HG03571 (cell line): Measurements from ENCODE around the gene MAB21L4.

ENCODE experiments used
- ATAC-seq: cut with Tn5 transposase; IDR thresholded peaks from one replicate; pipeline ENCODE4 v1.9.1; 2021; ENCODE audit not compliant: unreplicated experiment

The MAB21L4 gene

DNA sequence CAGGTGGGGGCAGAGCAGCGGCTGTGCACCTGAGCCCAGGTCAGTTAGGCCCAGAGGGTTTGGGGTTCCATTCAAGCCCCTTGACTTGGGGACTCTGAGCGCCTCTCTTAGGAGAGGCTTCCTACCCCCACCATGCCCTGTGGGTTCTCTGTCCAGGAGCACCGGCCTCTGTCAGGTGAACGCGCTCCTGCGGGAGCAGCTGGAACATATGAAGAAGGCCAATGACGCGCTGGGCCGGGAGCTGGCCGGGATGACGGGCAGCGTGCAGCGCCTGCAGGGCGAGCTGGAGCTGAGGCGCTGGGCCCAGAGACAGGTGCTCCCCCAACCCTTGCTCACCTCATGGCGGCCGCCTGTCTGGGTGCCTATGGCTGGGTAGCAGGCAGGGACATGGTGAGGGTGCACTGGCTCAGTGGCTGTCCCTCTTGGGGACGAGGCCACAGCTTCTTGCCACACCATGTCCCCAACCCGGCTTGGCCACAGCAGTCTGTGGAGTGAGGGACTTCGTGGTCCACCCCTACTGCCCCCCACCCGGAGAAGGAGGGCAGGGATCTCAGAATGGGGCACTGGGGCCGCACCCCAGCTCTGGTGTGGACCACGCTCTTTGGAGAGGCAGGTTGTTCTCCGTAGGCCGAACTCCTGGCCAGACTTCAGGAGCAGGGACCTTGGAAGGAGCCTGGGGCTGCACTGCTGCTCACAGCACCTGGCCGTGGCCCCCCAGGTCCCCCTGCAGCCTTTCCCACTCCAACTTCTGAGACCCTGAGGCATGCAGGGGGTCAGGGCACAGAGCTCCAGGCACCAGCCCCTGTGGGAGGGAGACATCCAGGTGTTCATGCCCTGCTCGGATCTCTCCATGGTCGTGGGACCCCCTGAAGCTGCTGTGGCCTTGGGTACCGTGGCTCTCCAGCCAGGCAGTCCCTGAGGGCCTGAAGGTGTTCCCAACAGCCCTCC is 29.9 kb upstream of the MAB21L4 start:
- ATAC-seq, result no peak

DNA sequence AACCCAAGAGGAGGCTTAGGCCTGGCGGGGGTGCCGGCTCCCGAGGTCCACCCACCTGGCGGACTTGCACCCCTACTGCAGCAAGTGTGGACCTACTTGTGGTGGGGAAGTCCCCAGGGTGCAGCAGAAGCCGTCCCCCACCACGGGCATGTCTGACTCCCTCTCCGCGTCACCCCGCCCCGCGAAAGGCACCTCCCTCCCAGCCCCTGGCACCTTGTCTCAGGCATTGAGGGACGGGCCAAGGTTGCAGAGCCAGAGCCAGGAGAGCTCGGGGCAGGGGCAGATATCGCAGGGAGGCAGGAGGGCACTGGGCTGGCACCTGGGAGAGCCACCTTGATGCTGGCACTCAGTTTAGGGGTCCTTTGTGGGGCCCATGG is 29.2 kb upstream of the MAB21L4 start:
- ATAC-seq, result no peak

DNA sequence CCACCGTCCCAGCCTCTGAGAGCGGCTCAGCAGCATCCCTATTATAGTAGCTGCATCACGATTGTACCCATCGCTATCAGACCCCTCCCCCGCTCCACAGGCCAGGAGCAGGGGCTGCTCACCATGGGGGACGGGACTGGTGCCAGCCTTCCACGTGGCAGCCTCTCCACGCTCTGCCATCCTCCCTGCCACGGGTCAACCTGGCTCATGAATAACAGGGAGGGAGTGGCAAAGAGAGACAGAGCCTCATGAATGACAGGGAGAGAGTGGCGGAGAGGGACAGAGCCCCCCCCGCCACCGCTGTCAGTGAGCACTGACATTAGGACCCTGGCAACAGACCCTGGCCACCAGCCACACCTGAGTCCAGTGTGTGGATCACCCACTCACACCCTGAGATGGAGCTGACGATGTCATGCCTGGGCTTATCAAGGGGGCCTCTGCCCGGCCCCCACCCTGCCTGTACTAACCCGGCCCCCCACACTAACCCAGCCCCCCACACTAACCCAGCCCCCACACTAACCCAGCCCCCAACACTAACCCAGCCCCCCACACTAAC is 27.1 kb upstream of the MAB21L4 start:
- ATAC-seq, result no peak

DNA sequence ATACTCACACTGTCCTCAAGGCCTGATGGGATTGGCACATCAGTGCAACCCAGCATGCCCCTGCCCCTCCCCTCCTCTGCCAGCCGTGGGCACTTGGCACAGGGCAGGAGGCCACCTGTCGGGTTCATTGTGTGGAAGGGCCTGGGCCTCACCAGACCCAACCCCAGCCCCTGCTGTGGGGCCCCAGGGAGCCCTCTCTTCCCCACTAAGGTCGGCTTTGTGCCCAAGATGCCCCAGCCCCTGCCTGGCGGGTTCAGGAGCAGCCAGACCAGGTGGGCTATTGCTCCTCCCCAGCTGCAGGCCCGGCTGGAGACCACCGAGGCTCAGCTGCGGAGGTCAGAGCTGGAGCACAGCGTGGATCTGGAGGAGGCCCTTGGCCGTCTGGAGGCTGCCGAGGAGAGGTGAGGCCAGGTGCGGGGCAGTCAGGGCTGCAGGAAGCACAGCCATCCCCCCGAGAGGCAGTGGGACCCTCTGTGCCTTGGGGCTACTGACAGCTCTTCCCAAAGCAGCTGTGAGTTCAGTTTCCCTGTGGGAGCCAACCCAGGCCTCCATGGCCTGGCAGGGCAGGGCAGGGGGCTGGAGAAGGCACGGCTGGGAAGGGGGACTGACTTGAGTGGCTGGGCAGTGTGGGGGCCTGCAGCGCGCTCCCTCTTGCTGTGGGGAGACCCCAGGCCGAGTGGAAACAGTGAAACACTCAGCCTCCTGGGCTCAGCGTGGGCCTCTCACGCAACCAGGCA is 26.5 kb upstream of the MAB21L4 start:
- ATAC-seq, result no peak

DNA sequence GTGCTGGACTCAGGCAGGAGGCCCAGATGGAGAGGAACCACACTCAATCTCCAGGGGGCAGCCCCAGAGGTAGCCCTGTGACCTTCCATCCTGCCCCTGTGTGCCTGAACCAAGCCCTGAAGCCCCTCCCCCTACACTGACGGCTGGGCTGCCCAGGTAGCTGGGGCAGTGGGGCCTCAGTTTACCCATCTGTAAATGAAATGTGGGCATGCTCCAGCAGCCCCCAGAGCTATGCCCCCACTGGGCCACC is 26.0 kb upstream of the MAB21L4 start:
- no peak for ATAC-seq

DNA sequence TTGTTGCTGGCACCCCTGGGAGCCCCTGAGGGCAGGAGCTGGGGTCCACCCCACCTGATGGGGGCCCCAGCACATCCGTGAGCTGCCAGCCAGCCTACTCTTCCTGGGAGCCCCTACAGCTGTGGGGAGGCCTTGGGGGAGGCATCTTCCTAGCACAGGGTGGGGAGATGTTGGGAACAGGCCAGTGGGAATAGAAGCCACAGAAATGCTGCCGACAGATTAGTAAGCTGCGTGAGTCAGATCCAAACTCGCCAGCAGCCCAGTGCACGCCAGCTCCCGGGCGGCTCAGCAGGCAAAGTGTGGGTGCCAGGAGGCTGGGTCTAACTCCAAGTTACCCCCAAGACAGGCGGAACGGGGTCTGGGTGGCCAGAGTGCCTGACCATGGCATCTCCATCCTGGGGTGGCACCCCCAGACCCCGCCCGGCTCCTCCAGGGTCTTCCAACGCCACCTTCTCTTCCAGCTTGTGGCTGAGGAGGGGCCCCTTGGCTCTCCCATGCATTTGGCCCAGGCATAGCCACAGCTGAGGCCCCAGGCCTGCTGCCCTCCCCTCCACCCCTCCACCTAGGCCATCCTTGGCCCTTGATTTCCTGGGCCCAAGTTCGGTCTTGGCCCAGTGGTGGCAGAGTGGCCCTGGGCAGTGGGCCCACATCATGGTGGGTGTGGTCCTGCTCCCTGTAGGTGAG is 25.5 kb upstream of the MAB21L4 start:
- ATAC-seq, result no peak

DNA sequence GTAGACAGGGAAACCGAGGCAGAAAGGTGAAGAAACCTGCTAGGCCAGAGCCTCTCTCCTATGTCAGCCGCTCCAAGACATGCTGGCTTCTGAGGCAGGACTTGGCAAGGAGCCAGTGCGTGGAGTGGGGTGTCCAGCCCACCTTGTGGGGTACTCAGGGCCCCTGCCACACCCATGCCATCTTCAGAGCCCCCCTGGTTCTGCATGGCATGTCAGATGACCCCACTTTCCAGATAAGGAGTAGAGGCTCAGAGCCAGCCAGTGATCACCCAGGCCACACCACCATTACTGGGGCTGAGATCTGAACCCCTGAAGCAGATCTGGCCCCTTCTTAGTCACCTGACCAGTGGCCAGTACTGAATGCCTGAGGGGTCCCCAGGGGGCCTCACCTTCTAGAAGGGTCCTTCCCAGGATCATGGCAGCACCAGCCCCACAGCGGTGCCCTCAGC is 24.9 kb upstream of the MAB21L4 start:
- no peak for ATAC-seq

DNA sequence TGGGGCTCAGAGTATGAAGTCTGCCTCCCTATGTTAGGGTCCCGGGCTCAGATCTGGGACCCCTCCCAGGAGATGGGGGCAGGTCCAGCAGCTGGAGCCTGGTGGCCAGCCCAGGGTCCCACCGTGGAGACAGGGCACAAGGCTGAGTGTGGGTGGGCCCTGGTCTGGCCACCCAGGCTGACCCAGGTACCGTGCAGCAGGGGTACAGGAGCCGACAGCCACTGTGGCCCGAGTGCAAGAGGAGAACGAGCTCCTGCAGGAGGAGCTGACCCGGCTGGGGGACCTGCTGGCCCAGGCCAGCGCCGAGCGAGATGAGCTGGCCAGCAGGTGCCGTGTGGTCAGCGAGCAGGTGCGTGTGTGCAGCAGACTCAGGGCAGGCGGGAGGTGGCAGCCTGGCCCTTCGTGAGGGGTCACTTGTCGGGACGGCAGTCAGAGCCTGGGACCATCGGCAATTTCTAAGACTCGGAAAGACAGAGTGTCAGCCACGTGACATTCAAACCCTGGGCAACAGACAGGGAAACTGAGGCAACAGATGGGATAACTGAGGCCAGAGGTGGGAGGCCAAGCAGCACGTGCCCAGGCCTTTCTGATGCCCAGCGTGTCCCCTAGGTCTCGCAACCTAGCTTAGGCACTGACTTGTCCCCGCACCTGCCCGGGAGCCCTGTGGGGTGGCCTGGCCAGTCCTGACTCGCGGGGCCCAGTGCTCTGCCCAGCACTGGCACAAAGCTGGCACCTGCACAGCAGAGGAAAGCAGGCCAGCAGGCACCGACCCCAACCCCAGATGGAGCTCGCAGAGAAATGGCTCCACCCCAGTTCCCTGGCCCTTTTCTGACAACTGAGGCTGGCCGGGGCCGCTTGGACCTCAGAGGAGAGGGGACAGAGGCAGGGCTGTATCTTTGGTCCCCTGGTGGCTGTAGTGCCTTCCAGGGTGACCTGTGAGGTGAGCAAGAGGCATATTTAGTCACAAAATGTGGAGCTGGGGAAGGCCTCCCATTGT is 24.1 kb upstream of the MAB21L4 start:
- ATAC-seq, result no peak

DNA sequence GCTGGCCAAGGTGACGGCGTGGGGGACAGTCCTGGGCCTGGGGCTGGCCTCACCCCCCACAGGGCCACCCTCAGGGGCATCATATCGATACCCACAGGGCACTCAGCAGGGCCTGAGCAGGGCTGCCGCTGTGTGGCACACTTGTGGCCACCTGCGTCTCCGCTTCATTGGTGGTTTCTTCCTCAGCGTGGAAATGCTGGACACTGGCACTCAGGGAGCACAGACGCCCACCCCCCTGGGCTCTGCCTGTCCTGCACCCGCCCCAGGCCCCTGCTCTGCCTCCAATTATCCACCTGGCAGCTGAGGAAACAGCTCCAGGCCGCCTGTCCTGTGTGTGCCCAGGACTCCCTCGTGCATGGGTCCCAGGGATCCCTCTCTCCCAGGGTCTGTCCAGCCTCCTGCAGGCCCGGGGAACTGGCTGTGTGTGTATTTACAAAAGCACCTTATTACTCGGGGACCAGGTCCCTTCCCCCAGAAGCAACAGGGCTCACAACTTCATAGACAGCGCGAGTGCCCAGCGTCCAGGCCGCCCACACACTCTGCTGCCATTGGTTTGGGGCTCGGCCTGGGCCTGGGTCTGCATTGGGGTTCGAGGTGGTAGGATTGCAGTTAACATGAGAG is 23.3 kb upstream of the MAB21L4 start:
- ATAC-seq, result no peak

DNA sequence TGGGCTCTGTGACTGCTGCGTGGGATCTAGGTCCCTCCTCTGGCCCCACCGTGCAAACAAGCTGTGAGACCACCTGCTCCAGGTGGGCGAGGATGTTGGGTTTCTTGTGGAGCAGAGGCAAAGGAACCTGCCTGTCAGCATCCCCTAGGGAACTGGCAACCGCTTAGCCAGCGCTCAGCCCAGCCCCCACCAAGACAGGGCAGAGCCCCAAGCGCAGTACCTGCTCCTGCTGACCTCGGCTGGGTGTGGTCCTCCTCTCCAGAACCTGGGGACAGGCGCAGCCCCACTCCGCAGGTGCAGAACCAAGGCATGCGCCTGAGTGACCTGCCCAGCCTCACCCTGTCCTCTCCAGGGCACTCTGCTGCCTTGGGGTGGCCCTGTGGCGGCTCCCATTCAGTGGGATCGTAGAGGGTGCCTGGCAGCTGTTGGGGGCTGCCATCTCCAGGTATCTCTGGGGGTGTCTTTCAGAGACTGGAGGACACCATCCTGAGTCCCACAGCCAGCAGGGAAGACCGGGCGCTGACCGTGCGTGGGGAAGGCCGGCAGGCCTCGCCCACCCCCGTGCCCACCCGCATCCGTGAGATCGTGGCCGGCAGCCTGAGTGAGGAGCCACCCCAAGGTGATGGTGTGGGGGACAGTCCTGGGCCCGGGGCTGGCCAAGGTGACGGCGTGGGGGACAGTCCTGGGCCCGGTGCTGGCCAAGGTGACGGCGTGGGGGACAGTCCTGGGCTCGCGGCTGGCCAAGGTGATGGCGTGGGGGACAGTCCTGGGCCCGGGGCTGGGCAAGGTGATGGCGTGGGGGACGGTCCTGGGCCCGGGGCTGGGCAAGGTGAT is 22.5 kb upstream of the MAB21L4 start:
- ATAC-seq, result no peak

DNA sequence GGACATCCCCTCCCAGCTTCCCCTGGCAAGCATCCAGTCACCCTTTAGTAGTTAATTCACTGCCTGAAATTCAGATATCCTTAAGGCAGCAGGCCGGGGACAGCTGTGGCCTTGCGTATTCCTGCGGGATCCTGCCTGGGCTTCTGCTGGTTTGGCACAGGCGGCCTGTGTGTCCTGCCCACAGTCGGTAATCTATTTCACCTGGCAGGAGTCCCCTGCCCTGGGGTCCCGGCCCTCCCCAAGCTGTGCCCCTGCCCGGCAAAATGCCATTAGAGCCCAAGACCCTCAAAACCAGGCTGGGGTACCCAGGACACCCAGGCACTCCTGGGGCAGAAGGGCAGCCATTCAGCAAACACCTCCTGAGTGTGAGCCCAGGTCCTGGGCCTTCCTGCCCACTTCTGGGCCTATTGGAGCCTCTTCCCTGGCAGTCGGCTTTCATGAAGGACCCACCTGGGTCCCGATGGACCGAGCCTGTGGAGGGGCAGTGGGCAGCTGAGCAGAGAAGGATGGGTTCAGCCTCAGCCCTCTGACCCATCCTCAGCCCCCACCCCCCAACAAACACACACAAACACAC is 21.8 kb upstream of the MAB21L4 start:
- ATAC-seq, result no peak

DNA sequence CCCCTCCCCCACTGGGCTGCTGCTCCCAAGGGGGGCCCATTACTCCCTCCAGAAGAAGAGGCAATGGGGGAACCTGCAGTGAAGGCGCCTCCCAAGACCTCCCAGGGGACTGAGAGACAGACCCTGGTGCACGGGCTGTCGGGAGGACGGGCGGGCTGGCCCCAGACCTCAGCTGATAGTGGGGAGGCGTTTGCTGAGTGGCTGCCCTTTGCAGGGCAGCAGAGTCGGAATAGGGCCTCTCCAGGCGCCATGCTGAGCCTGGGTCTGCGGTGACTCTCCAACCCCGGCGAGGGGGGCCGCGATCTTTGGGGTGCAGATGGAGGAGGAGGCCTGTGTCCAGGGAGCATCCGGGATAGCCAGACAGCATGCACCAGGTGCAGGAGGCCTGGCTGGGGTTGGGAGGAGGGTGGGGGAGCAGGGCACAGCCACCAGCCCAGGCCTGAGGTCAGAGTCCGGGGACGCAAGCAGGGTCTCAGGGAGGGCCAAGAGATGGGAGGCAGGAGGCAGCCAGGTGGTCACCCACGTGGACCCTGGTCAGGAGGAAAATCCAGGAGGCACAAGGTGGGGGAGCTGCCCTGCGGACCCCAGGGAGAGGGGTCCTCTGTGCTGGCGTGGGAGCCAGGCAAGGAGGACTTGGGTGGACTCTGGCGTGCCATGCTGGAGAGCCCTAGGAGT is 21.2 kb upstream of the MAB21L4 start:
- ATAC-seq, result no peak

DNA sequence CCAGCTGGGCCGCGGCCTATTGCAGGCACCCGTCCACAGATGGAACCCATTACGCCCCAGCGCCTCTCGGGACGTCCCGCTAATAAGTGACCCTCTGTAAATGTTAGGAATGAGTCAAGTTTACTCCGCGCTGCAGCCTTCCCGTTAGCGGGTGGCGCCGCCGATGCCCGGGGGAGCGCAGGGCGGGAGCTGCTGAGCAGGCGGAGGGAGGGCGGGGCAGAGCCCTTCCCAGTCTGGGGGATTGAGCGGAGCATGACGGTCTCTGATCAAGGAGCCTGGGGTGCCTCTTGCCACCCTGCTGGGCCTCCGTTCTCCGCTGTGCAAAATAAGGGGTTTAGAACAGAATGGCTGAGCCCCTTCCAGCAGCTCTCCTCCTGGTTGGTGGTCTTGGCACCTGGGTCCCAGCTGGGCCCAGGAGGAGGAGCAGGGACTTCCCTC is 20.6 kb upstream of the MAB21L4 start:
- no peak for ATAC-seq

DNA sequence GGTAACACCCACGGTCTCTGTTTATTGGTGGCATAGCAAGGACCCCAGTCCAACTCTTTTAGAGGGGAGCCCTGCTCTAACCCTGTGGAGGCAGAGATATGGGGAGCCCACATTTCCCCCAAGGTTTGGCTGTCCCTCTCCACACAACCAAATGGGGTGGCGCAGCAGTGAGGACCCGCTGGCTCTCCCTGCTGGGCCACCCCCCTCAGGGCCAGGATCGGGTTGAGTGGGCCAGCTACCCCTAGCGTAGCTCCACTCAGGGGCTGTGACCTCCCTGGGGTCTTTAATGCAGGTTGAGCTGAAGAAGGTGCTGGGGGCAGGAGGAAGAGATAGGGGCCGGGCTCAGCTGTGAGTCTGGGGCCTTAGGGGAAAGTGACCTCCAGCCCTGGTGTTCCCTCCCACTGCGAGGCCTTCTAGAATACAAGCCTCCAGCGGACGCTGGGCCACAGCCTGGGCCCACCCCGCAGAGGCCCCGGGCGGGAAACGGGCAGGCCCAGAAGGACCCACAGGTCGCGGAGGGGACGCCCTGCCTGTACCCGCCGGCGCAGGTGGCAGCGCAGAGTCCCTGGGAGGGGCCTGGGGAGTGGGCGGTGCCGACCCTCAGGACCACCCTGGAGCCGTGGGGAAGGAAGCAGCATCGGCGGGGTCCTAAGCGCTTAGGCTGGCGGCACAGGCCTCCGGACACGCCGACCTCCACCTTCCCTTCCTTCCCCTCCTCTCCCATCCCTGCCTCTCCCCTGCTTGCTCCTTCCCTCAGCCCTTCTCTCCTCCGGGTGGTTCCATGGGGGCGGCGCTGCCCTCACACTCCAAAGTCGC is 19.8 kb upstream of the MAB21L4 start:
- ATAC-seq, result no peak

DNA sequence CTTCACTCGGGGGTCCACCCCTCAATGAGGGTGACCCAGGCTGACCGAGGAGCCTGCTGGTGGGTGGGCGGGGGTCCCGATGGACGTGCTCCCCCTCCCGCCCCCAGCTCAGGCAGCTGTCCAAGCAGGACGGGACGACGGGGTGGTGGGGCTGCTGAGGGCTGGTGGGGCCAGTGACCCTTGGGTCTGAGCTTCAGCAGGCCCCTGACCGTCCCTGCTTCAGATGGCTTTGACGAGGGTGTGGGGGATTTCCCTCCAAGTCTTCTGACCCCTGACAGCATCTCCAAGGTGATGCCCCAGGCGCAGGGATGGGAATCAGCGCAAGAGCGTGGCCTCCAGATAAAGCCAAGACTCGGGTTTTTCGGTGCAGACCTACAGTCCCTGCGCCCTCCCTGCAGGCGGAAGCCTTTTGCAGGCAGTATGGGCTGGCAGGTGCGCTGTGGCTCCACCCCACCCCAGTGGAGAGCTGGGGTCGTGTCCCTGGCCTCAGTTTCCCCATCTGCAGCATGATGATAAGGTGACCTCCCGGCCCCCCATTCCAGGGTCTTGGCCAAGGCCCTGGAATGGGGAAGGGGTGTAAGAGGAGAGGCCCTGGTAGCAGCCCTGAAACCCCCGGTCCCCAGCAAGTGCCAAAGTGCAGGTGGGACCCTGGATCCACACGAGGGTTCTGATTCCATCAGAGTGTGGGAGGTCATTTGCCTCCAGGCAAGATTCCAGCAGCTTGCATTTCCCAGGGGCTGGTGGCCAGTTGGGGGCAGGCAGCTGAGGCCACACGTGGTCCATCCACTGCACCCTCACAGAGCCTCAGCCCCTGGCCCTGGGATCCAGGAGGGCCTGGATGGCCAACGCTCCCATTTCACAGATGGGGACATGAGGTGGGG is 18.9 kb upstream of the MAB21L4 start:
- ATAC-seq, result no peak
